OCI-LY3 (cell line): ENCODE results near the gene GTSF1L.

Experiments used
- CTCF ChIP-seq: fragments of 200-600, 300-600 bp; sonication (generic); IDR thresholded peaks from 2 replicates; pipeline ENCODE4 v1.5.1; 2014; ENCODE audit warnings: antibody characterized with exemption, low read length, low read depth
- EZH2phosphoT487 ChIP-seq: fragments of 200-600 bp; shearing (Covaris generic); IDR thresholded peaks from 2 replicates; pipeline ENCODE4 v1.6.1; 2018; ENCODE audit warnings: antibody characterized with exemption, mixed run types, low read depth

DNA sequence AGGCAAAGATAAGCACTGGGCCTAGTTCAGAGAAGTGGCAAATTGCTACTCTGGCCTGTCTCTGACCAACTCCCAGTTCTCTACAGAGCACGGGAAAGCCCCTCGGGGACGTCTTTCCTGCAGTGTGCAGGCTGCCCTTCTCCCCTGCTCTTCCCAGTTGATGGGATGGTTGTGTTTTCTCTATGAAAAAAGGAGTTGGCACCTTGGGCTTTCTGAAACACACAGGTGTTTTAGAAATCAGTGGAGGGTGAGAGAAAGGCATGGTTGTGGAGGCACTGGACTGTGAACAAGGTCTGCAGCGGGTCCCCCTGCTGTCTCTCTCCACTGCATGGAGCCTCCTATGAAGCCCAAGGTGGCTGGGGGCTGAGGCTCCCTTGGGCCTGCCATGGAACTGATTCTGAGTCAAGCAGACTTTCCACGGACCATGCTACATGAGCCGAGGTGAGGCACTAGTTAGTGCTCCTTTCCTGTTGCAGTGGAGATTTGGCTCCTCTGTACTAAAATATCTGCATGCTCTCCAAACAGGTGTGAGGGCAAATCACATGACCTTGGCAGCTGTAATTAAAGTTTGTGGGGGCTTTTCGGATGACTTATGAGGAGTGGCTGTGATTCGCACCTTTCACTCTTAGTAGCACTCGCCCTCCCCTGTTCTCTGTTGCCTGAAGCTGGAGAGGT lies 16.3 kb downstream of the GTSF1L start:
- TF ChIP-seq CTCF (no peak), EZH2phosphoT487 (no peak)
